Stimulated activated CD8-positive, alpha-beta memory T cell treated with anti-CD3 and anti-CD28 coated beads, Interleukin-15, amount 100 ng/mL, for 4 hours (primary cell): ENCODE data around the gene IGSF6.
"Not testable (repeated sequence)": the region's sequence is repeated elsewhere in the genome, so short reads cannot be mapped to it uniquely, and the experiment has no call there.

Source experiments
- DNase-seq, 2 donors: peaks; one replicate each; pipeline ENCODE4 v3.0.0-alpha.2; 2020; ENCODE audit warnings: low read depth in 2 of 2

The IGSF6 gene

GRCh38 chr16:21629616-21630539 lies 22.5 kb downstream of the IGSF6 start:
- DNase-seq = not testable (repeated sequence)

GRCh38 chr16:21628772-21629171 lies 23.6 kb downstream of the IGSF6 start:
- DNase-seq = no peak

GRCh38 chr16:21628121-21628726 lies 24.2 kb downstream of the IGSF6 start:
- no peak for DNase-seq

- no peak for DNase-seq
Observed at GRCh38 chr16:21626659-21627277, 25.6 kb downstream of the IGSF6 start.

- no peak for DNase-seq
Observed at GRCh38 chr16:21625026-21625425, 27.4 kb downstream of the IGSF6 start.

- no peak for DNase-seq
Observed at GRCh38 chr16:21622545-21622944, 29.9 kb downstream of the IGSF6 start.

GRCh38 chr16:21620592-21620991 lies 31.8 kb downstream of the IGSF6 start:
- DNase-seq = no peak

GRCh38 chr16:21619765-21620425 lies 32.5 kb downstream of the IGSF6 start:
- DNase-seq = no peak

GRCh38 chr16:21618281-21618680 lies 34.1 kb downstream of the IGSF6 start:
- no peak for DNase-seq

GRCh38 chr16:21617607-21618006 lies 34.8 kb downstream of the IGSF6 start:
- no peak for DNase-seq

GRCh38 chr16:21614896-21615295 lies 37.5 kb downstream of the IGSF6 start:
- no peak for DNase-seq

GRCh38 chr16:21613781-21614180 lies 38.6 kb downstream of the IGSF6 start:
- no peak for DNase-seq

GRCh38 chr16:21613361-21613760 lies 39.0 kb downstream of the IGSF6 start:
- no peak for DNase-seq

GRCh38 chr16:21611556-21612384 lies 40.6 kb downstream of the IGSF6 start:
- DNase-seq = no peak

- no peak for DNase-seq
Observed at GRCh38 chr16:21611198-21611555, 41.2 kb downstream of the IGSF6 start.

- DNase-seq = no peak
Observed at GRCh38 chr16:21610766-21611165, 41.6 kb downstream of the IGSF6 start.

GRCh38 chr16:21610006-21610544 lies 42.3 kb downstream of the IGSF6 start:
- DNase-seq = no peak

- DNase-seq = no peak
Observed at GRCh38 chr16:21608639-21609328, 43.6 kb downstream of the IGSF6 start.

GRCh38 chr16:21605848-21606247 lies 46.6 kb downstream of the IGSF6 start:
- not testable (repeated sequence) for DNase-seq

GRCh38 chr16:21603928-21604327 lies 48.5 kb downstream of the IGSF6 start:
- DNase-seq = no peak
